GM19328 (cell line): ENCODE results near the gene BACE2.

Experiments
- ATAC-seq: cut with Tn5 transposase; IDR thresholded peaks from one replicate; pipeline ENCODE4 v1.9.1; 2021; ENCODE audit warnings: mild to moderate bottlenecking, moderate library complexity; ENCODE audit not compliant: unreplicated experiment

The BACE2 gene

DNA sequence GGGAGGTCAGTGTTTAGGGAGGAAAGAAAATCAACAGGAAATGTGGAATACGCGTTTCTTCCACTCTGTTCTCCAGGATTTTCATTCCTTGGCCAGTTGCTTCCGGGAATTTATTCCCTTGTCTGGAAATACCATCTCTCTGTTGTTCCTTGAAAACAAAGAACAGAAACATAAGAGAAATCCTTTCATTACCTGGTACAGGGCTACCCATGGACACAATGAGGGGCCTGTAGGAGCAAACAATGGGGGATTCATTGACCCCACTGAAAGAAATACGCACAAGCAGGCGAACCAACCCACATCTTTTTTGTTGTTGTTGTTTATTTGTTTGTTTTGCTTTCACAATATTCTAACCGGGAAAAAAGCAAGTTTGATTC lies 20.0 kb upstream of the BACE2 start:
- no peak for ATAC-seq

DNA sequence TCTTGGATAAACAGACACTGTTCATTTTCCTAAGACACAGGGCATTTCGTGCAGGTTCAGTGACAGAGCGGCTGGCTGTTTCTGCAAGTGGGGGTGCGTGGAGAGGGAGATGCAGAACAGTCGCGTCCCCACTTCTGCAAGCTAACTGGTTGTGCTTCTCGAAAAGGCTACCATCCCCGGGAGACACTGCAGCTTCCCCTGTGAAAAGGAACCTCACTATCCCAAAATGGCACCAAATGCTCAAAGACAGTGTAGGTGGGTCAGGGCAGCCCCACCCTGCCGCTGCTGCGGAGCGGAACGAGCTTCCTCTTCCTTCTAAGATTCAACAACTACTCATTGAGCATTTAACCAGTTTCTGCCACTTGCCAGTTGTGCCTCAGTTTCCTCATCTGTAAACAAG lies 19.2 kb upstream of the BACE2 start:
- no peak for ATAC-seq

DNA sequence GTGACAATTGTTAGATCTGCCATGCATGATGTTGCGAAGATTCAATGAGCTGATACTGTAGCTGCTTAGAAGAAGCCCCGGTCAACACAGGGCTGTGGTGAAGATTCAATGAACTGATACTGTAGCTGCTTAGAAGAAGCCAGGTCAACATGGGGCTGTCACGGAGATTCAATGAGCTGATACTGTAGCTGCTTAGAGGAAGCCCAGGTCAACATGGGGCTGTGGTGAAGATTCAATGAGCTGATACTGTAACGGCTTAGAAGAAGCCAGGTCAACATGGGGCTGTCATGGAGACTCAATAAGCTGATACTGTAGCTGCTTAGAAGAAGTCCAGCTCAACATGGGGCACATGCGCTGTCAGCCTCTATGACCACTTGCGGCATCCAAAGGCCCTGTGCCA lies 18.8 kb upstream of the BACE2 start:
- ATAC-seq: no peak

DNA sequence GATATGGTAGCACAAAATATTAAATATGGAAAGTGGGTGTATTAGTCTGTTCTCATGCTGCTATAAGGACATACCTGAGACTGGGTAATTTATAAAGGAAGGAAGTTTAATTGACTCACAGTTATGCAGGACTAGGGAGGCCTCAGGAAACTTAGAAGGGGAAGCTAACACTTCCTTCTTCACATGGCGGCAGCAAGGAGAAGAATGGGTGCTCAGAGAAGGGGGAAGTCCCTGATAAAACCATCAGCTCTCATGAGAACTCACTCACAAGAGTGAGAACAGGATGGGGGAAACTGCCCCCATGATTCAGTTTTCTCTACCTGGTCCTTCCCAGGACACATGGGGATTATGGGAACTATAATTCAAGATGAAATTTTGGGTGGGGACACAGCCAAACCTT lies 15.8 kb upstream of the BACE2 start:
- no peak for ATAC-seq

DNA sequence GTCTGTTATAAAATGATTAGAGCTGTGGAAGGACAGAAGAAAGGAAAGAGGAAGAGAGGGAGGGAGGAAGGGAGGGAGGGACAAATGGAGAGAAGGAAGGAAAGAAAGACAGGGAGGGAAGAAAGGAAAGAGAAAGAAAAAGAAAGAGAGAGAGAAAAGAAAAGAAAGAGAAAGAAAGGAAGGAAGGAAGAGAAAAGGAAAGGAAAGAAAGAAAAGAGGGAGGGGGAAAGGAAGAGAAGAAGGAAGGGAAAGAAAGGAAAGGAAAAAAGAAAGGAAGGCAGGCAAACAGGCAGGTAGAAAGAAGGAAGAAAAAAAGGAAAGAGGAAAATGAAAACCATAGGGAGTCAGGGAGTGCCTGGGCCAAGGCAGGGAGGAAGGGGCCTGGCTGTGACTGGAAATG lies 14.5 kb upstream of the BACE2 start:
- ATAC-seq: no peak

DNA sequence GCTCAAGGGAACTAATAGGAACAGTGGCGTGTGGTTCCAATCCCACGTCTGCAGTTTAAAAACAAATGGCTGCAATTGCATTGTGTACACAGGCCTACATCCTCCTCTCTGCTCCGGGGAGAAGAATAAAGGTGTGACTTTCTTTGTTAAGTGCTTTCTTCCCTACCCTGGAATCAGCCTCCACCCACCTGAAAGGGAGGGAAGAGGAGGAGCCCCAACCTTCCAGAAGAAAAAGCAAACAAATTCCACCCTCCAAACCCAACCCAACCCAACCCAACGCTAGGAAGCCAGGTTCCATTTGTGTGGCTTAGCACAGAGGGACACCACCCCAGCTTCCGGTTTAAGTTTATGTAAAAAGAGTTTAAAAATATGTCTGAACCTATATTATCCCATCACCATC lies 11.8 kb upstream of the BACE2 start:
- no peak for ATAC-seq

DNA sequence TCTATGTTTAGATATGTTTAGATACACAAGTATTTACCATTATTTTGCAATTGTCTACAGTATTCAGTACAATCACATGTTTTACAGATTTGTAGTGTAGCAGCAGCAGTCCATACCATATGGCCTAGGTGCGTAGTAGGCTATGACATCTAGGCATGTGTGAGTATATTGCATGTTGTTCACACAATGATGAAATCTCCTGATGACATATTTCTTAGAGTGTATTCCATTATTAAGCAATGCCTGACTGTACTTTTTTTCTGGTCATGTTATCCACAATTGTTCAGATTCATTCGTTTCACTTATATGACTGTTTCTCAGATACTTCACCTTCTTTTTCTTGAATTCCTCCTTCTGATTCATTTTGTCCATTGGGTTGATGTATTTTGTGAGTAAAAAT lies 9.9 kb upstream of the BACE2 start:
- no peak for ATAC-seq

DNA sequence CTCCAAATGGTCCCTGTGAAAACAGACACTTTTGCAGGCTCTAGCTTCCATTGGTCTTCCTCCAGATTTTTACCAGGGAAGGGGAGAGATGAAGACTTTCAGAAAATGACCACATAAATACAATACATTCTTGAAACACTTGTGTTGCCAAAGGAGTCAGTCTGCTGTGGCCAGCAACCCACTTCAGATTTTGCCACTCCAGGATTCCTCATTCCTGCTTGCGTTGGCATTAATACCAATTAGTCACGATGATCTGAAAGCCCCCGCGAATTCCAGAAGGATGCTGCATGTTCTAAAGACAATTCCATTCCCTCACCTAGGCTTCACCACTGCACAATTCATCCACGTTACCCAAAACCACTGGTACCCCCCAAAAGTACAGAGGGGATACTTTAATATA lies 7.9 kb upstream of the BACE2 start:
- no peak for ATAC-seq

DNA sequence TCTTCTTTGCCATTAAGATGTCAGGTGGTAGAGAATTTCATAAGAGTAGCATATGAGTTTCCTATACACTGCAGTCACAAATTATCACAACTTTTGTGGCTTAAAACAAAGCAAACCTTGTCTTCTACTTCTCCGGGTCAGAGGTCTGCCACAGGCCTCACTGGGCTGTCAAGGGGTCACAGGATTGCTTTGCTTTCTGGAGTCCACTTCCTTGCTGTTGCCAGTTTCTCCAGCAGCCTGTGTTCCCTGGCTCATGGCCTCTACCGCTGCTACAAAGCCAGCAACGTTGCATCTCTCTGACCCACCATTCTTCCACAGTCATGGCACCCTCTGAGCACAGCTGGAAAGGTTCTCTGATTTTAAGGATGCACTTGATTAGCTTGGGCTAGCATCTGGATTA lies 6.5 kb upstream of the BACE2 start:
- no peak for ATAC-seq

DNA sequence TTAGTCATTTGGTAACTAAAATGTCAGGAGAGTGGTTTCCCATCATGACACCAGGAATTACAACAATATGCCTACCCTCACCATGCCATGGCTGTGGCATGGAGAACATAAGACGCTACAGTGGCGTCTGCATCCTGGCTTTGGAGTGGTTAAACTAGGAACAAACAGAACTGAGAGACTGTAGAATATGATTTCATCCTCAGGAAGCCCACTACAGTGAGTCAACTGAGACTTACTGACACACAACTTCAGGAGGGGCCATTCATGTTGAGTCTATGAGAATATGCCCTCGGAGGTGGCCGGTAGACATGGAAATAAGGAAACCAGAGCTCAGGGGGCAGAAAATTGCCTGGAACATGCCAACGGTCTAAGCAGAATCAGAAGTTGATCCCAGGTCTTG lies 5.9 kb upstream of the BACE2 start:
- no peak for ATAC-seq

DNA sequence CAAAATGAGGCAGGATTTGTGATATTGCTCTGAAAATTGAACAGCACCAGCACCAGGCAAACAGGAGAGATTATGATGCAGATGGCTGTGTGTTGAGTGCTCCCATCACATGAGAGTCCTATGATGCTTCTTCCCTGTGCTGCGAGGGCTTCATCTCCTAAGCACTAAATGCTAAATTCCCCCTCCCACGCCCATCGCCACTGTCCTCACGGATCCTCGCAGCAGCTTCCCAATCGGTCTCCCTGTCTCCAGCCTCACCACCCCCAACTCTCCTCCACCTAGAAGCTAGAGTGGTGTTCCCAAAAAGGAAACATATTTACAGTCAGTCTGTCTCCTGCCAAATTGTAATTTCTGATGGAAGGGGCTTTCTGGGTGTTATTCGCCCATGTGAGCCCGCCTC lies 4.9 kb upstream of the BACE2 start:
- no peak for ATAC-seq

DNA sequence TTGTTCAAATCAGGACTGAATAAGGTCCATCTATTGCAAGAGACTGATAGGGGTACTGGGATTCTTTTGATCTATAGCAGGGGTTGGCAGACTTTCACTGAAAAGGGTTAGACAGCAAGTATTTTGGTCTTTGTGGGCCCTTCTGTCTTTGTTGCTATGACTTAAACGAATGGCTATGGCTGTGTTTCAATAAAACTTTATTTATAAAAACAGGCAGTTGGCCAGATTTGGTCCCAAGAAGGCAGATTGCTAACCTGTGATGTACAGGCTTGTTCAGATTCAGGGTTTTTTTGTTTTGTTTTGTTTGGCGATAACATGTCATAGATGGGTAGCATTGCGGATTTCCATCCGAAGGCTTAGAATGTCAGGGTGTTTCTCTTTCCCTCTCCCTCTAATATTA lies 3.9 kb upstream of the BACE2 start:
- no peak for ATAC-seq

DNA sequence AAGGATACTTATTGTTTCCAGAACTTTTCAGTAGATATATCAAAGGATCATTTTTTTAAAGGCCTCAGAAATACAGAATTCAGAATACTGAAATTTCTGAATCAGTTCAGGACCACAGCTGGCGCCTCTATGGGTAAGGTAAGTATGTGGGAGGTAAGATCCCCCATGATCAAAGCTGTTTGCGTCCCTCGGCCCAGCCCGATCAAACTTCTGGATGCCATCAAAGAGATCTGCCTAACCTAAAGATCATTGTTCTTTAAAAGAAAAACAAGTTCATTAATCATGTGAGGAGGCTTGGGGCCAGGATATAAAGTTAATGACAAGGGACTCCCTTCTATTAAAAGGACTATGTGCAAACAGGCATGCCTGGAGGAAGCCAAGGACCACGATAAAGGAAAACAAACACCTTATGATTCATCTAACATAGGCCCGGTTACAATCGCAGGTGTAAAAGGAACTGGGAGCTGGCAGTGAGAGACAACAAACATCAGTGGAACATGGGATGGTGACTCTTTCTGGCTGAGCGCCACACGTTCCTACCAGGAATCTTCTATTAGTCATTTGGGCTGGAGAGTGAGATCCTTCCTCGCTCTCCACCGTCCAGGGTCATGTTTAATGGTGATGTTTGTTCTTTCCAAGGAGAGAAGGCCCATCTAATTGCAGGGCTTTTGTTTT lies 2.8 kb upstream of the BACE2 start:
- ATAC-seq: no peak

DNA sequence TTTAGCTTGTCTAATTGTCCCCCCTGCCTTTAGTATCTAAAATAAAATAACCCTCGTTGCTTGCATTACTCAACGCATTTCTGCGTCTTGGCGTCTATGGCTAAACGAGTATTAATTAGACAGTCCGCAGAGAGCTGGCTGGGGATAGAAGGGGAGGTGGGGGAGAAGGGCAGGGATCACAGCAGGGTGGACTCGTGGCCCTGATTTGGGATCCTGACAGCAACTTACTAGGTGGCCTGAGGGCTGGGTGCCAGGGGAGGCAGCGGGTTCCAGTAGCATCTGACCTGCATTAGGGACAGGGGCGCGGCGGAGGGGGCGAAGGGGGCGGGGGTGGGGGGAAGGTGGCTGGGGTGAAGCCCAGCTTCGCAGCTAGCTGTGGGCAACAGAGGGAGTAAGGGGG lies 1.1 kb upstream of the BACE2 start:
- ATAC-seq: no peak

DNA sequence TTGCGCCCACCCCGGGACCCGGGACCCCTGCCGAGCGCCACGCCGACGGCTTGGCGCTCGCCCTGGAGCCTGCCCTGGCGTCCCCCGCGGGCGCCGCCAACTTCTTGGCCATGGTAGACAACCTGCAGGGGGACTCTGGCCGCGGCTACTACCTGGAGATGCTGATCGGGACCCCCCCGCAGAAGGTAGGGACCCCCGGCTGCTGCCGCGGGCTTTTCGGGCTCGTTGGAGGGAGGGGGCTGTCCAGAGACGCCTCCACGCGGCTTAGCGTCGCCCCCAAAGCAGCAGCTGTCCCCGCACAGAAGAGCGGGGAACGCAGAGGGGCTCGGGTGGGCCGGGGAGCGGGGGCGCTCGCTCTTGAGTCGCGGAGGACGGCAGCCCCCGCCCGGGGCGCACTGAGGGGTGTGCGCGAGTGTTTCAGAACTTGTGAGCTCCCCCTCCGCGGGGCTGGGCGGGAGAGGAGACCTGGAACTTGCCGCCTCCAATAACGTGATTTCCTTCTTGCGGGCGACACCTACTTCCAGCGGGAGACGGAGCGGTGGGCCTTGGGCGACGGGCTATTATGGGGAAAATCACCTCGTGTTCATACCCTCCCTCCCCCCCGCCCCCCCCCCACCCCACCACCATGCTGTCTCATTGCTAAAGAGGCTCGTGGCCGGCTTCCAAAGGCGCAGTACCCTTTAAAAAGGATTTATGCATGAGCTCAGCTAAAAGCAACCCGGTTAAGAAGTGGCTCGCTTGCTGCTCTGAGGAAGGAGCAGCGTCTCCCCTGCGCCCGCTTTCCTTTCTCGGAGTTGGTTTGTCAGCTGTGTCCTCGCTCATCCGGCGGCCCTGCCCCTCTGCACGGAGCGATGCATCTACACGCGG lies 664 bp downstream of the BACE2 start:
- no peak for ATAC-seq

DNA sequence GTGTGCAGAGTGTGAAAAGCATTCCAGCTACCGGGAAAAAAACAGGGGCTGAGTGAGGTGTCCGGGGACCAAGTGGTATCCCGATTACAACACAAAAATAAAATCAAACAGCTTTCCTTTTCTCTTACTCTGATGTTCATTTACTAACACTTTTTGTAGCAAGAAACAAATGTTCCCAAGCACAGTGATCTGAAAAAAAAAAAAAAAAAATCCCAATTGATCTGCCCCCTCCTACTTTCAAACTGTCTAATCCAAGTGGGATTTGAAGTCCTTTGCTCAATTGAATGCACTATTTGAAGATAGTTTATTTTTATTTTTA lies 1.3 kb downstream of the BACE2 start:
- no peak for ATAC-seq

DNA sequence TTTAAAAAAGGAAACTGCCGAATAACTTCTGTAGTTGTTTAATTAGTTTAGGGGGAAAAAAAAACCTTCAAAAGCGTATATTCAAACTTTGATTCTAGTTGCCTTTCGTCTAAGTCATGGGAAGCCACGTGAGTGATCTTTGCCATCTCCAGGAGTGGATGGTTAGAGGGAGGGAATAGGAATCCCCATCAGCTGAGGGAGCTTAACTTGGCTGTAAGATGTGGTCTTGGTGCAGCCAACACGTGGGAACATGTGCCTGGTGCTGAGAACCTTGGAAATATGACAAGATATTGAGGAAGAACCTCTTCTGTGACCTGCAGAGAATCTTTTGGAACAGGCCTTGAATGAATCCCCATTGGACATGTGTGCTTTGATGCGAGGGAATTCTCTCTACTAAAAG lies 1.7 kb downstream of the BACE2 start:
- no peak for ATAC-seq

DNA sequence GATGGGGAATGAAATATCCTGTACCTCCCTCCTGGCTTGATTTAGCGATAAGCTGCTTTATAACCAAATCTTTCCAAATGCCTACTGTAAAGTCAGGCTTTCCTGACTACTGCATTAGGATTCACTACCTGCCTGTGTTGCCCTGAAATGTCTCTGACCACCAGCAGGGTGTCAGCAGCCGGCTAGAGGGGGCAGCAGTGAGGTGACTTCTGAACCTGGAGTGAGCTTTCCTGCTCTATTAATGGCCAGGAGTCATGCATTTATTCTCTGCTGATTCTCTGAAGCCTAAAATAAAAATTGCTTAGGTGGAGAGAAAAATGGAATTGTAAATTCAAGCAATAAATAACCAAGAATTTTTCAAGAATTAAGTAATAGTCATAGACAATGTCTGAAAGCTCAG lies 2.5 kb downstream of the BACE2 start:
- no peak for ATAC-seq

DNA sequence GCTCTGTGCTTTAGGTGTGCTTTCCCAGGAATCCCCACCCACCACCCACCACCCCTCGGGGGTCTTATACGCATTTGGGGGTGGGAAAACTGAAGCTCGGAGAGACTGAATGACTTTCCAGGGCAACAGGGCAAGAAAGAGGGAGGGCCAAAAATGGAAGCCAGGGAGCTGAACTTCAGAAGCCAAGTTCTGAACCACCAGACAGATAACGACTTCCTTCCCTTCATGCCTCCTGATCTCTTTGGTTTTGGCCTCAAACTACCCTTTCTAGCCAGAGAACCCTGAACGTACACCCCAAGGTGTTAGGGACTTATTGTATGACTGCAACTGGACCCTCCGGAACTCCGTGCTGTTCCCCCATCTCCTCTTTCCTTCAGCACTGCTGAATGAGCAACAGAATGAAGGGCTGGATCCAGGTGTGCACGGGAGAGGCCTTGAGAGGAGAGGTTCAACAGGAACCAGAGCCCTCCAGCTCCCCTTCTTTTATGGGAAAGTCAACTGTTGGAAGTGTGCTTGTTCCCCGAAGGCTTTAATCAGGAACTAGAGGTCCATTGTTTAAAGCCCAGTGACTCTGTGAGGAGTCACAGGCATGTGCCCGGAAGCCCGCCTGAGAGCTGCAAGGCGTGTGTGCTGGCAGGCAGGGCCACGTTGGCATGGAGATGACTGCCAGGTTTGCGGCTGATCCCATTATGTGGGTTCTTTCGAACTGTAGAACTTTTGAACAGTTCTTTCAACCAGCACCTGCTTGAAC lies 3.1 kb downstream of the BACE2 start:
- no peak for ATAC-seq

DNA sequence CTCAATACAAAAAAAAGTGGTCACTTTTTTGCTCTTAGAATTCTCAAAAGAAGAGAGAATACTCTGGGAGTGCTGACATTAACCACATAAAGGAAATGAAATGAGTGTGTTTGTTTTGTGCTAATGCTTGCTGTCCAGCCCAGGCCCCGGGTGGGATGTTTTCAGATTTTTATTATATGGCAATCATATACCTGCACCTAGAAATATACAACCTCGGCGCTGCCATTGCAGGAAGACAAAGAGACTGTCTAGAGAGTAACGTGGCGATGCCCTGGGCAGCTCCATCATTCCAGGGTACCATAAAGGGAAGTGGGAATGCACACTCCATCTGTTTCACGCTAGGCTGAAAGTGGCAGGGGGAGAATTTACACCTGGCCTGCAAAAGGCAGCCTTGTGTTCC lies 7.1 kb downstream of the BACE2 start:
- ATAC-seq: no peak

DNA sequence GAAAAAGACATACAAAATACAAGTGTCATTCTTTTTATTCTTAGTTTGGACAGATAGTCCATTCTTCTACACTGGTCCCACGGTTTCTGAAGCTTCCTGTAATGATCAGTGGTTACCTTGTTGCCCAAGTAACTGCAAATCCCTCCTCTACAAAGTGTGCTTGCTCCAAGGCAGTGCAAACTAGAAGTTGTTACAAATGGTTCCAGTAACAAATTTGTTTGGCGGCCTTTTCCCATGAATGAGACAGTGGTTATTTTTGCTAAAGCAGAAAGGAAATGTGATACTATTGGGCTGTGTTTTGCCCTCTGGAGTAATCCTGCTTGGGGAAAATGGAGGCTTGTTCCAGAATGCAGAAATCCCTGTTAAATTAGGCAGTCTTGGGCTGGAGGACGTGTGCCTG lies 8.9 kb downstream of the BACE2 start:
- ATAC-seq: no peak

DNA sequence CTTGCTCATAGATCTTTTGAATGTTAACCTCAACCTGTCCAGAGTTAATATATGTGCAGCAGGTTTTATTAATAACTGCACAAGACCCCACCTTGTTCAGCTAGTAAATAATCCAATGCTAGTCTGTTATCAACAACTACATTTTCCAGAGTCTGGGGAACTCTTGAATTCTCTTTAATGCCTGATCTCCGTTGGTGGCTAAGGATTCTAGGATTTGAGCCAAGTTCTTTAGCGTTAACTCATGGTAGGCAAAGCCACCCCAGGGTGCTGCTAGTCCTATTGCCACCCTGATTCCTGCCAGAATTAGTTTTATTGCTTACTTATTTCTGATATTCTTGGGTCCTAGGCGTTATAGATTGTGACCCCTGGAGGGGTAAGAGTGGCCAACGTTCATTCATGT lies 12.8 kb downstream of the BACE2 start:
- no peak for ATAC-seq
